CD8-positive, alpha-beta memory T cell (primary cell): ENCODE data around the gene CCDC47. TPM values are rescaled to one million over a fixed set of nuclear protein-coding genes. Genes with fewer than 3 reads are reported as not detected.

Source experiments
- CTCF ChIA-PET: fragments of 350-600 bp; sonication (Branson Sonifier 250); formaldehyde crosslinking; loops from one replicate; lab custom pipeline; 2021; ENCODE audit warnings: antibody characterized with exemption; lab: Charles Lee
- POLR2A ChIA-PET: fragments of 350-600 bp; sonication (Branson Sonifier 250); formaldehyde crosslinking; loops from one replicate; lab custom pipeline; 2021; ENCODE audit warnings: antibody characterized with exemption; lab: Charles Lee
- DNase-seq, 5 donors: peaks; one replicate each; pipeline versions ENCODE4 v3.0.0 to v3.0.0-alpha.2; 2020 to 2022; ENCODE audit warnings: mixed read lengths in 1 of 5
- H3K27ac ChIP-seq: one replicate; pipeline ENCODE4 v1.7.0; 2013; ENCODE audit warnings: low read depth, mild to moderate bottlenecking, low read length, moderate library complexity
- H3K27me3 ChIP-seq: 2 replicates; pipeline ENCODE4 v1.7.0; 2013; ENCODE audit warnings: low read length, mild to moderate bottlenecking; ENCODE audit not compliant: insufficient read depth, poor library complexity, severe bottlenecking
- H3K36me3 ChIP-seq: 2 replicates; pipeline ENCODE4 v1.7.0; 2013; ENCODE audit warnings: mild to moderate bottlenecking, low read length, moderate library complexity; ENCODE audit not compliant: insufficient read depth
- H3K4me1 ChIP-seq: 2 replicates; pipeline ENCODE4 v1.7.0; 2013; ENCODE audit warnings: mild to moderate bottlenecking, low read length, moderate library complexity; ENCODE audit not compliant: insufficient read depth
- H3K4me3 ChIP-seq: 2 replicates; pipeline ENCODE4 v1.7.0; 2013; ENCODE audit warnings: mild to moderate bottlenecking, low read length
- H3K9me3 ChIP-seq: 2 replicates; pipeline ENCODE4 v1.7.0; 2013; ENCODE audit warnings: mild to moderate bottlenecking, low read length
- H3K27ac Mint-ChIP-seq, 8 donors: one replicate each; pipeline ENCODE4 v1.8.0; 2020 to 2021; ENCODE audit warnings: mixed read lengths in 8 of 8, mild to moderate bottlenecking in 6 of 8, inconsistent platforms in 3 of 8, moderate library complexity in 3 of 8
- H3K27me3 Mint-ChIP-seq, 2 donors: one replicate each; pipeline ENCODE4 v1.8.0; 2020 to 2021; ENCODE audit warnings: mixed read lengths in 2 of 2, mild to moderate bottlenecking in 1 of 2, moderate library complexity in 1 of 2
- H3K36me3 Mint-ChIP-seq, 3 donors: one replicate each; pipeline ENCODE4 v1.8.0; 2020 to 2021; ENCODE audit warnings: mixed read lengths in 3 of 3, inconsistent platforms in 1 of 3, mild to moderate bottlenecking in 1 of 3
- H3K4me1 Mint-ChIP-seq, 3 donors: one replicate each; pipeline ENCODE4 v1.8.0; 2020 to 2021; ENCODE audit warnings: mixed read lengths in 3 of 3, inconsistent platforms in 1 of 3, mild to moderate bottlenecking in 1 of 3
- H3K4me3 Mint-ChIP-seq, 7 donors: one replicate each; pipeline ENCODE4 v1.8.0; 2020 to 2021; ENCODE audit warnings: mixed read lengths in 7 of 7, mild to moderate bottlenecking in 6 of 7, moderate library complexity in 4 of 7, inconsistent platforms in 2 of 7
- H3K9me3 Mint-ChIP-seq, 5 donors: one replicate each; pipeline ENCODE4 v1.8.0; 2020 to 2022; ENCODE audit warnings: mixed read lengths in 5 of 5, mild to moderate bottlenecking in 3 of 5, moderate library complexity in 2 of 5, inconsistent platforms in 1 of 5
- polyA plus RNA-seq: library from polyadenylated mRNA; unstranded; fragments of 300-500 nt; fragmentation: Illumina TruSeq; gene quantifications from one replicate; pipeline ENCODE4 v1.2.3, GENCODE V29; 2021
- total RNA-seq, 2 experiments: library from RNA; stranded (reverse); gene quantifications; one replicate each; pipeline ENCODE4 v1.2.3, GENCODE V29; 2021

The CCDC47 gene
- total and polyA plus RNA-seq, 3 experiments from 2014 or later: 49.6 to 94.5 (median 93.0) TPM

GRCh38 chr17:63780928-63781327 is 7.5 kb upstream of the CCDC47 start:
- ChIA-PET POLR2A (no interaction called here), CTCF (interaction anchor here (1.1 kb wide), 1 partner anchor 47 kb away, joined by 3 read pairs; no protein-coding TSS in a partner anchor)
- peak overlapping the region in 5 of 8 donors; percentile 8 to 83 (median 55) for H3K27ac Mint-ChIP-seq
- Histone ChIP-seq H3K4me1 (peaks cover 24% of the 10 kb centered on the region), H3K27ac (no peak overlapping the region), H3K27me3 (no peaks in the 10 kb centered on the region), H3K9me3 (no peaks in the 10 kb centered on the region), H3K36me3 (peaks cover 12% of the 10 kb centered on the region), H3K4me3 (no peak overlapping the region)
- no peaks in the 10 kb centered on the region for H3K9me3 Mint-ChIP-seq
- H3K27me3 Mint-ChIP-seq: no peaks in the 10 kb centered on the region
- peaks cover 57 to 83% (median 70%) of the 10 kb centered on the region in 3 donors for H3K4me1 Mint-ChIP-seq
- no peak for DNase-seq
- no peak overlapping the region for H3K4me3 Mint-ChIP-seq
- H3K36me3 Mint-ChIP-seq: peaks cover 0 to 63% (median 4%) of the 10 kb centered on the region in 3 donors

GRCh38 chr17:63780507-63780906 is 7.1 kb upstream of the CCDC47 start:
- ChIA-PET CTCF (no interaction called here), POLR2A (interaction anchor here (0.6 kb wide), 1 partner anchor 86 kb away, joined by 9 read pairs; no protein-coding TSS in a partner anchor)
- H3K36me3 Mint-ChIP-seq: peaks cover 0 to 59% (median 4%) of the 10 kb centered on the region in 3 donors
- no peak for DNase-seq
- peaks cover 28% of the 10 kb centered on the region for H3K4me1 ChIP-seq
- H3K36me3 ChIP-seq: peaks cover 12% of the 10 kb centered on the region
- H3K4me1 Mint-ChIP-seq: peaks cover 57 to 84% (median 70%) of the 10 kb centered on the region in 3 donors
- H3K4me3 Mint-ChIP-seq: no peak overlapping the region
- no peaks in the 10 kb centered on the region for H3K9me3 ChIP-seq
- H3K27ac ChIP-seq: no peak overlapping the region
- H3K9me3 Mint-ChIP-seq: no peaks in the 10 kb centered on the region
- H3K27me3 ChIP-seq: no peaks in the 10 kb centered on the region
- no peak overlapping the region for H3K4me3 ChIP-seq
- peak overlapping the region in 4 of 8 donors; percentile 48 to 78 (median 64) for H3K27ac Mint-ChIP-seq
- no peaks in the 10 kb centered on the region for H3K27me3 Mint-ChIP-seq

- ChIA-PET CTCF (no interaction called here), POLR2A (interaction anchor here (2.4 to 4.5 kb wide), 4 partner anchors 34 to 79 kb away, joined by 16 to 95 read pairs (median 50); partner anchors contain the start of genes LIMD2 and STRADA)
- Mint-ChIP-seq H3K27me3 (peaks cover 0 to 3% of the 10 kb centered on the region in 2 donors), H3K27ac (peak overlapping the region; percentile 96 to 100 (median 99)), H3K36me3 (peaks cover 0 to 60% (median 0%) of the 10 kb centered on the region in 3 donors), H3K4me3 (peak overlapping the region; percentile 92 to 100 (median 96)), H3K4me1 (peaks cover 54 to 89% (median 78%) of the 10 kb centered on the region in 3 donors), H3K9me3 (peaks cover 0 to 2% (median 0%) of the 10 kb centered on the region in 5 donors)
- H3K36me3 ChIP-seq: peaks cover 6% of the 10 kb centered on the region
- no peaks in the 10 kb centered on the region for H3K9me3 ChIP-seq
- H3K4me1 ChIP-seq: peaks cover 48% of the 10 kb centered on the region
- peak overlapping the region; percentile 66 for H3K4me3 ChIP-seq
- H3K27me3 ChIP-seq: no peaks in the 10 kb centered on the region
- no peak for DNase-seq
- peak overlapping the region; percentile 99 for H3K27ac ChIP-seq
Observed at GRCh38 chr17:63775420-63775819, 2.0 kb upstream of the CCDC47 start.

GRCh38 chr17:63774969-63775265 is 1.5 kb upstream of the CCDC47 start:
- H3K4me1 Mint-ChIP-seq: peaks cover 54 to 89% (median 78%) of the 10 kb centered on the region in 3 donors
- H3K9me3 ChIP-seq: no peaks in the 10 kb centered on the region
- POLR2A ChIA-PET: interaction anchor here (2.4 to 4.5 kb wide), 5 partner anchors 33 to 79 kb away, joined by 16 to 95 read pairs (median 45); partner anchors contain the start of genes FTSJ3, LIMD2, PSMC5 and STRADA
- CTCF ChIA-PET: interaction anchor here (2.3 to 3.8 kb wide), 2 partner anchors 73 to 77 kb away, joined by 16 to 18 read pairs; no protein-coding TSS in a partner anchor
- H3K27ac ChIP-seq: peak overlapping the region; percentile 99
- peaks cover 0 to 3% of the 10 kb centered on the region in 2 donors for H3K27me3 Mint-ChIP-seq
- peak overlapping the region; percentile 66 for H3K4me3 ChIP-seq
- H3K36me3 ChIP-seq: peaks cover 6% of the 10 kb centered on the region
- H3K36me3 Mint-ChIP-seq: peaks cover 0 to 60% (median 0%) of the 10 kb centered on the region in 3 donors
- H3K4me1 ChIP-seq: peaks cover 52% of the 10 kb centered on the region
- peak overlapping the region; percentile 92 to 100 (median 96) for H3K4me3 Mint-ChIP-seq
- H3K27me3 ChIP-seq: no peaks in the 10 kb centered on the region
- peaks cover 0 to 2% (median 0%) of the 10 kb centered on the region in 5 donors for H3K9me3 Mint-ChIP-seq
- peak in 1 of 5 donors; percentile 18 for DNase-seq
- H3K27ac Mint-ChIP-seq: peak overlapping the region; percentile 96 to 100 (median 99)

- peak within 1 kb of the TSS; percentile 98 for H3K4me3 ChIP-seq
- Mint-ChIP-seq H3K36me3 (peaks cover 0 to 58% (median 0%) of the 10 kb centered on the region in 3 donors), H3K9me3 (peaks cover 0 to 2% (median 0%) of the 10 kb centered on the region in 5 donors), H3K4me3 (peak within 1 kb of the TSS; percentile 92 to 100 (median 96)), H3K27ac (peak within 1 kb of the TSS; percentile 96 to 100 (median 99)), H3K4me1 (peaks cover 51 to 88% (median 76%) of the 10 kb centered on the region in 3 donors), H3K27me3 (peaks cover 0 to 3% of the 10 kb centered on the region in 2 donors)
- ChIA-PET CTCF (interaction anchor here (0.5 to 3.8 kb wide), 8 partner anchors 10 to 76 kb away, joined by 3 to 18 read pairs (median 6); partner anchors contain the start of gene STRADA), POLR2A (interaction anchor here (0.5 to 4.5 kb wide), 17 partner anchors 9 to 732 kb away, joined by 3 to 95 read pairs (median 6); partner anchors contain the start of genes CEP95, DDX5, FTSJ3 and ICAM2)
- peak within 1 kb of the TSS; percentile 99 for H3K27ac ChIP-seq
- DNase-seq: peak in 1 of 5 donors; percentile 83
- H3K36me3 ChIP-seq: peaks cover 6% of the 10 kb centered on the region
- no peaks in the 10 kb centered on the region for H3K9me3 ChIP-seq
- H3K27me3 ChIP-seq: no peaks in the 10 kb centered on the region
- H3K4me1 ChIP-seq: peaks cover 52% of the 10 kb centered on the region
Observed at GRCh38 chr17:63774141-63774968, 958 bp upstream of the CCDC47 start, which contains the start of gene DDX42. Gene DDX42 (plus strand): TSS chr17:63774170. CDS start chr17:63787050, 12,880 bp downstream.

- CTCF ChIA-PET: interaction anchor here (0.7 to 3.8 kb wide), 7 partner anchors 11 to 76 kb away, joined by 3 to 18 read pairs (median 6); partner anchors contain the start of gene STRADA
- H3K27me3 ChIP-seq: no peaks in the 10 kb centered on the region
- peaks cover 0 to 2% (median 0%) of the 10 kb centered on the region in 5 donors for H3K9me3 Mint-ChIP-seq
- H3K36me3 ChIP-seq: peaks cover under 1% of the 10 kb centered on the region
- peak overlapping the region; percentile 98 for H3K4me3 ChIP-seq
- peak overlapping the region; percentile 92 to 100 (median 96) for H3K4me3 Mint-ChIP-seq
- peak in 2 of 5 donors; percentile 6 to 20 for DNase-seq
- peak overlapping the region; percentile 96 to 100 (median 99) for H3K27ac Mint-ChIP-seq
- H3K27ac ChIP-seq: peak overlapping the region; percentile 99
- peaks cover 0 to 54% (median under 1%) of the 10 kb centered on the region in 3 donors for H3K36me3 Mint-ChIP-seq
- H3K4me1 Mint-ChIP-seq: peaks cover 50 to 87% (median 66%) of the 10 kb centered on the region in 3 donors
- no peaks in the 10 kb centered on the region for H3K9me3 ChIP-seq
- POLR2A ChIA-PET: interaction anchor here (0.5 to 4.5 kb wide), 14 partner anchors 10 to 733 kb away, joined by 3 to 95 read pairs (median 9); partner anchors contain the start of genes CEP95, DDX5, FTSJ3 and LIMD2
- H3K27me3 Mint-ChIP-seq: peaks cover 0 to 3% of the 10 kb centered on the region in 2 donors
- peaks cover 52% of the 10 kb centered on the region for H3K4me1 ChIP-seq
Observed at GRCh38 chr17:63772801-63773271, 561 bp downstream of the CCDC47 start.

- no peaks in the 10 kb centered on the region for H3K27me3 Mint-ChIP-seq
- Histone ChIP-seq H3K27me3 (no peaks in the 10 kb centered on the region), H3K4me3 (no peak overlapping the region), H3K27ac (no peak overlapping the region), H3K36me3 (peaks cover 14% of the 10 kb centered on the region), H3K4me1 (peaks cover 29% of the 10 kb centered on the region), H3K9me3 (no peaks in the 10 kb centered on the region)
- no peak for DNase-seq
- POLR2A ChIA-PET: interaction anchor here (0.6 to 0.9 kb wide), 2 partner anchors 26 to 58 kb away, joined by 3 to 4 read pairs; no protein-coding TSS in a partner anchor
- H3K27ac Mint-ChIP-seq: peak overlapping the region in 2 of 8 donors; percentile 52 to 82
- no peak overlapping the region for H3K4me3 Mint-ChIP-seq
- H3K36me3 Mint-ChIP-seq: peaks cover 4 to 64% (median 15%) of the 10 kb centered on the region in 3 donors
- no peaks in the 10 kb centered on the region for H3K9me3 Mint-ChIP-seq
- H3K4me1 Mint-ChIP-seq: peaks cover 45 to 76% (median 62%) of the 10 kb centered on the region in 3 donors
- CTCF ChIA-PET: interaction anchor here (1.2 kb wide), 1 partner anchor 47 kb away, joined by 3 read pairs; no protein-coding TSS in a partner anchor
Observed at GRCh38 chr17:63768433-63768832, 5.0 kb downstream of the CCDC47 start.
